ENCODE results near the gene GOLGA3.
"Not testable (repeated sequence)": the region's sequence is repeated elsewhere in the genome, so short reads cannot be mapped to it uniquely, and the experiment has no call there.

GOLGA3 gene

DNA sequence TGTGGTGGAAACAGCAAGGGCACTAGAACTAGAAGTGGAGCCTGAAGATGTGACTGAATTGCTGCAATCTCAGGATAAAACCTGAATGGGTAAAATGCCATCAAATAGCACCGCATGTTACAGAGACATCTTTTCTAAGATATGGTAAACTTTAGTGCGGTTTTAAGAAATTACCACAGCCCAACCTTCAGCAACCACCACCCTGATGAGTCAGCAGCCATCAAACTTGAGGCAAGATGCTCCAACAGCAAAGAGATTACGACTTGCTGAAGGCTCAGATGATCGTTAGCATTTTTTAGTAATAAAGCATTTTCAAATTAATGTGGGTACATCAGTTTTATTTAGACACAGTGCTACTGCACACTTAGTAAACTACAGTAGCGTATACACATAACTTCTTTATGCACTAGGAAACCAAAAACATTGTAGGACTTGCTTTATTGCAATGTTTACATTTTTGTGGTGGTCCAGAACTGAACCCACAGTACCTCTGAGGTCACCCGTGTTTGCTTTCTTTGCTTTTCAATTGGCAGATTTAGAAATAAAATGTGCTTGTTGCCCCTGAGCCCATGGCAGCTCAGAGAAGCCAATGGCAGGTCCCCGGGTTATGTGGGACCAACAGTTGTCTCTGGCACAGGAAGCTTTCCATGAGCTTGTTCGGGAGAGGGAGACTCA, 15.9 kb downstream of the GOLGA3 start:
- DNase-seq = peak; percentile 42 to 62
- TF ChIP-seq POLR2A (IDR thresholded peaks at IDR 0.05; ENCODE audit: low read length) (no peak), GATA1 (IDR thresholded peaks at IDR 0.05; ENCODE audit: low read depth, low read length) (no peak)

DNA sequence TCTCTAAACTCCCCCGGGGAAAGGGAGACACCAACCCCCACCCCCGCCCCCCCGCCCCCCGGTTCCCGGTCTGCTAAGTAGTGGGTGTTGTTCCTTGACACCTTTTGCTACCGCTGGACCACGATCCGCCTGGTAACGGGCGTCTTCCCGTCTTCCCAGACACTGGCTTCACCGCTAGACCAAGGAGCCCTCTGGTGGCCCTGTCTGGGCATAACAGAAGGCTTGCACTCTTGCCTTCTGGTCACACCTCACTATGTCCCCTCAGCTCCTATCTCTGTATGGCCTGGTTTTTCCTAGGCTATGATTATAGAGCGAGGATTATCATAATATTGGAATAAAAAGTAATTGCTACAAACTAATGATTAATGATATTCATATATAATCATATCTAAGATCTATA, 19.3 kb downstream of the GOLGA3 start:
- DNase-seq = peak; percentile 36 to 54

DNA sequence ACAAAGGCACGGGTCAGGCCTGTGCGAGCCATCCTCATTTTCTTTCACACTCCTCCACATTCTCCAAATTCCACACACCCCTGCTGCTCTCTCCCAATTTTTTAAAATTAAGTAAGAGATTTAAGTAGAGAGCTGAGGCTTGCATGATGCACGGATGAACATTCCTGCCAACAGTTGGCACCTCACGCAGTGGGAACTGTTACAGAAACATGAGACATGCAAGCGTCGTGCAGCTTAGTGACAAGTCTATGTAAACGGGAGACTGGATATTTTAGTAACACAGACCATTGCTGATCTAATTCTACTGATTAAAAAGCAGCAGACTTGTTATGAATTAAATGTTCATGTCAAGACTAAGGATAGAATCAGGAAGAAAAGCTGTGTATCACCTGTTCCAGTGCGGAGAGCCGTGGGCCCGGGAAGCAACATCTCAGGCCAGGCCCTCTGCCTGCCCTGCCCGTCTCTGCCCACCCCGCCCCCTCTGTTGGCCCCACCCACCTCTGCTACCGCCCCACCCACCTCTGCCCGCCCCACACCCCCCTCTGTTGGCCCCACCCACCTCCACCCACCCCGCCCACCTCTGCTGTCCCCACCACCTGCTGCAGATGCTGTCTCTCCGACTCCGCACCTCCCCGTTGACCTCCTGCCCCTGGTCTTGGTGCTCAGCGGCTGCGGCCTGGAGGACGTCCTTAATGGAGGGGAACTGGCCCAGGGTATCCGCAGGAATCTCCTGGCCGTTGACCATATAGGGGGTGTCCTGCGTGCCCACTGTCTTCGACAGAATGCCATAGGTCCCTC, 21.2 kb downstream of the GOLGA3 start:
- no peak for TF ChIP-seq GATA1 (IDR thresholded peaks at IDR 0.05; ENCODE audit: low read depth, low read length)
- no peak for TF ChIP-seq POLR2A (IDR thresholded peaks at IDR 0.05; ENCODE audit: low read length)
- DNase-seq = peak; percentile 23 to 47

DNA sequence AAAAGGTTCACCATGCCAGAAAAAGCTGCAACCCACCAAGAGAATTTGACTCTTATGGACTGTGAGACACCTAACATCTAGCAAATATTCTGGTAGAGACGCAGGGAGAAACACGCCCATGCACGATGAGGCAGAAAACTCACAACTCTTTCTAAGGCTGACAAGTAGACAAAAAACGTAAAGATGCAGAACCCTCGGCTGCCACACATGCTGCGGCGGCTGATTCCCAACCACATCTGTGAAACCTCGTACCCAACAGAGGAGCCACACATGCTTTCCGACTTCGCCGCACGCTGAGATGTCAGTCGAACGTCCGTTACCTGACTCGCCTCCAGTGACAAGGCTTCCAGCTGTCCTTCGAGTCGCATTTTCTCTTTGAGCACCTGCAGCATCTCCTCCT, 21.8 kb downstream of the GOLGA3 start:
- TF ChIP-seq POLR2A (IDR thresholded peaks at IDR 0.05; ENCODE audit: low read length) = no peak
- no peak for TF ChIP-seq GATA1 (IDR thresholded peaks at IDR 0.05; ENCODE audit: low read depth, low read length)
- DNase-seq = no peak

DNA sequence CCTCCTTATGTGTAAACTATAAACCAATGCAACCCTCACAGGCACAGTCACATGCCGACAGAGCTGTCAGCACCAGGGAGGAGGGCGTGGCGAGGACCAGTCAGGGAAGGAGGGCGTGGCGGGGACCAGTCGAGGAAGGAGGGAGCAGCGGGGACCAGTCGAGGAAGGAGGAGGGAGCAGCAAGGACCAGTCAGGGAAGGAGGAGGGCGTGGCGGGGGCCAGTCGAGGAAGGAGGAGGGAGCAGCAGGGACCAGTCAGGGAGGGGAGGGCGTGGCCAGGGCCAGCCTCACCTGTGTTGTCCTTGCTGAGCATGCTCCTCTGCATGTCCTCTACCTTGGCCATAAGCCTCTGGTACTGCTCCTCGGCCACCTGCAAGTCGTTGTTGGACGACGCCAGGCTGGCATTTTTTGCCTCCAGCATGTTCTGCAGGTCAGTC, 24.2 kb downstream of the GOLGA3 start:
- TF ChIP-seq POLR2A (IDR thresholded peaks at IDR 0.05; ENCODE audit: low read length) (no peak), GATA1 (IDR thresholded peaks at IDR 0.05; ENCODE audit: low read depth, low read length) (no peak)
- no peak for DNase-seq

DNA sequence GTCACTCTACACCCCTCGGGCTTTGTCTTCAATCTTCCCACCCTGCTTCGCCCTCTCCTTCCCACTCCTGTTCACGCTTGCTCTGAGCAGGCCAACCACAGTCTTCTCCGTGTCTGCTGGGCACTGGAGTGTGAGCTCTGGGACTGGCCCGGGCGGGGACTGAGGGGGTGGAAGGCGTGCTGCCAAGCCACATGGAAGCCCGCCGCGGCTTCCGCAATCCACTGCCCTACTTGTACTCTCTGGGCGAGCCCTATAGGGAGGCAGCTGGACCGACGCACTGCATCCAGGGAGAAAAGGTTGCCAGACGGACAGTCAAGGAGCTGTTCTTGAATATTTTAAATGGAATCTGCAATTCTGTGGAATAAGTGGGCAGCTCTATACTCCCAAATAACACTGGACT, 24.8 kb downstream of the GOLGA3 start:
- TF ChIP-seq POLR2A (IDR thresholded peaks at IDR 0.05; ENCODE audit: low read length) (no peak), GATA1 (IDR thresholded peaks at IDR 0.05; ENCODE audit: low read depth, low read length) (no peak)
- DNase-seq = no peak

DNA sequence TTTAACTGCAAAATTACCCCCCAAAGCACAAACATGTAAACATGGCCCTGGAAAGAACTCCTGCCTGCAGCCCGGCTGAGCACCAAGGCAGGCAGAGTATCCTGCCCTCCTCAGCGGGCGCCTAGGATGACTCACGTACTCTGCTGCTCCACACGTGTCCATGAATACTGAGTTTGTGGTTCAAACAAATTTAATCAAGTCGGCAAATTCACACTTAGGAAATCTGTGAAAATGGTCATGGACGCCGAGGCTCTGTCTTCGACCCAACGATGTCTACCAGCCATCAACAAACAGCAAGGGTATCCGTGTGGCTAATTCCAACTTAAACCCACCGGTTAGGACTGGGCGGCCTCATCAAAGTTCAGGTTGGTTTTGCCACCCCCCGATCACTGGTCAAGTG, 25.5 kb downstream of the GOLGA3 start:
- no peak for TF ChIP-seq POLR2A (IDR thresholded peaks at IDR 0.05; ENCODE audit: low read length)
- no peak for TF ChIP-seq GATA1 (IDR thresholded peaks at IDR 0.05; ENCODE audit: low read depth, low read length)
- DNase-seq = no peak

DNA sequence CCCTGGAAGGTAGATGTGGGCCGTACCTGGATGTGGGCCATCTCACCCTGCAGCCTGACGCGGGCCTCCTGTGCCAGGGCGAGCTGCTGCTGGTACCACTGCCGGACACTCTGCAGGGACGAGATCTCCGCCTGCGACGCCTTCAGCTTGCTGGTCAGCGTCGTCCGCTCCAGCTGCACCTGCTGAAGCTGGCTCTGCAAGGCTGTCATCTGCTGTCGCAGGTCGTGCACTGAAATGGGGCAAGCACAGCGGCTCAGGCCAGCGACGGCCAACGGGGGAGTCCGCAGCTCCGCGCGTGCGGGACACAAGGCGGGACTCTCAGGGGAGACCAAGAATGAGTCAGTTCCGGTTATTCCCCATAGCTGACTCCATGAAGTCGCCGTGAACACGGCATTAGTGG, 26.9 kb downstream of the GOLGA3 start:
- TF ChIP-seq GATA1 (IDR thresholded peaks at IDR 0.05; ENCODE audit: low read depth, low read length) (no peak), POLR2A (IDR thresholded peaks at IDR 0.05; ENCODE audit: low read length) (no peak)
- no peak for DNase-seq

DNA sequence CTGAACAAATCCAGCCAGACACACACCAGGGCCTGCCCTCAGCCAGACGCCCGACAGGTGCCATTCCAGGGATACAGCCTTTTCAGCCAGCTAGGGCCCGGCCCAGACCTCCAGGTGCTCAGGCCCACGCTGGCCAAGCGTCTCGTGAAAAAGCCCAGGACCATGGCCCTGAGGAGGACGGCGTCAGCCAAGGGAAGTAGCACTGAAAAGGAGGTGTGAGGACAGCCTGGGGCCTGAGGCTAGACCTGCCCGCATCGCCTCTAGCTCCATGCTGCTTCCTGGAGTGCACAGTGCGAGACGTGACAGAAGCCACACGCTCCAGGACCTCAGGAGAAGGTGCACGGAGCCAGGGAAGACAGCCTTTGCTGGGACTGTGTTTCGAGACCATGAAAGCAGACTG, 29.8 kb downstream of the GOLGA3 start:
- DNase-seq = no peak
- TF ChIP-seq GATA1 (IDR thresholded peaks at IDR 0.05; ENCODE audit: low read depth, low read length) (no peak), POLR2A (IDR thresholded peaks at IDR 0.05; ENCODE audit: low read length) (no peak)

DNA sequence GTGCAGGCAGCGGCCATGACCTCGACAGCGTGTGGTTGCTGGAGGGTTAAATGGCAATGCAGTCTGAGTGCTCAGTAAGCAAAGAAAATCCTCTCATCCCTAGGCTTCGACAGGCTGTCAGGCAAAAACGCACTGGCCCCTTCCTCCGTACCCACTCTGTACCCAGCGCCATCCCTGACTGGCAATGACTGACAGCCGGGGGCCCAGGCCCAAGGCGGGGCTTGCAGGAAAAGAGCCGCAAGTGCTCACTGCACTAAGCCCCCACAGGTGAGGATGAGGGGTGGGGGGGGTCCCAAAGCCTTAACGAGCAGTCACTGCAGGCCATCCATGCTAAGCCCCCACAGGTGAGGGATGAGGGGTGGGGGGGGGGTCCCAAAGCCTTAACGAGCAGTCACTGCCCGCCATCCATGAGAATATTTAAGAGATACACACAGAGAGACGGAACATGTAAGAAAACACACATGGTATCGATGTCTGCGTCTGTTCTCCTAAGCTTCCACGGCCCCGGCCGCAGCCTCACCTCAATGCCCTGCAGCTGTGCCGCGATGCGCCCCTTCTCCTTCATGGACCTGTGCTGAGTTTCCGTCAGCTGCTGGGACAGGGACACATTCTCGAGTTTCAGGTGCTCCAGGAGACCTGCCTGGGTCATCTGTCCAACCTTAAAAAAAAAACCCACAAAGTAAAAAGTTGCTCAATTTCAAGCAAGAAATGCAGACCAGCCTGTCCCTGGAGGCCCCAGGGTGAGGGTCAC, 30.7 kb downstream of the GOLGA3 start:
- no peak for TF ChIP-seq GATA1 (IDR thresholded peaks at IDR 0.05; ENCODE audit: low read depth, low read length)
- no peak for TF ChIP-seq POLR2A (IDR thresholded peaks at IDR 0.05; ENCODE audit: low read length)

DNA sequence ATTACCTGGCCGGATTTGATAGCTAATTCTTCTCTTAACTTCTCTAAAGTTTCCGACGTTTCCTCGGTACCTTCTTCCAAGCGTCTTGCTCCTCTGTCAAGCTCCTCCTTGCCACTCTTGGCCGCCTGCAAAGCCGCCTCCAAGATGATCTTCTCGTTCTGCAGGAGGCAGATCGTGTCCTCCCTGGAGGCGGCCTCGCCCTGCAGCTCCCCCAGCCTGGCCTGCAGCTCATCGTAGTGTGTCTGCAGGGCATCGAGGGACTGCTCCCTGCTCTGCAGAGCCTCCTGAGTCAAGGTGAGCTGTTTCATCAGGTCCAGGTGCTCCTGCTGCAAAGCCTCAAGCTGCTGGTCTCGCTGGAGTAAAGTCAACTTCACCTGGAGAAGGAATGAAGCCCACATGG, 32.8 kb downstream of the GOLGA3 start:
- no peak for DNase-seq
- TF ChIP-seq GATA1 (IDR thresholded peaks at IDR 0.05; ENCODE audit: low read depth, low read length) (no peak), POLR2A (IDR thresholded peaks at IDR 0.05; ENCODE audit: low read length) (no peak)

More for the DNA sequence above, 30.7 kb downstream of the GOLGA3 start:
- DNase-seq = no peak

DNA sequence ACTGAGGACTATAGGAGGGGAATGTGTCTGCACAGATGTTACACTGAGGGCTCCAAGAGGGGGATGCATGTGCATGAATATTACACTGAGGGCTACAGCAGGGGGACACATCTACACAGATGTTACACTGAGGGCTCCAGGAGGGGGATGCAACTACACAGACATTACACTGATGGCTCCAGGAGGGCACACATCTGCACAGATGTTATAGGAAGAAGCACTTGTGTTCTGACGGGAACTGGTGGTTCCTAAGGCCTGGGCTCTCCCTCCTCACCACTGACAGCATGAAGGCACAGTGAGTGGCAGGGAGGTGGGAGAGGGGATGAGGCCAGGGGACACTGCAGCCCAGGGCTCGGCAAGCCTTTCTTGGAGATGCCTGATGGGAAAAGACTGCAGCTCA, 36.7 kb downstream of the GOLGA3 start:
- DNase-seq = not testable (repeated sequence)

DNA sequence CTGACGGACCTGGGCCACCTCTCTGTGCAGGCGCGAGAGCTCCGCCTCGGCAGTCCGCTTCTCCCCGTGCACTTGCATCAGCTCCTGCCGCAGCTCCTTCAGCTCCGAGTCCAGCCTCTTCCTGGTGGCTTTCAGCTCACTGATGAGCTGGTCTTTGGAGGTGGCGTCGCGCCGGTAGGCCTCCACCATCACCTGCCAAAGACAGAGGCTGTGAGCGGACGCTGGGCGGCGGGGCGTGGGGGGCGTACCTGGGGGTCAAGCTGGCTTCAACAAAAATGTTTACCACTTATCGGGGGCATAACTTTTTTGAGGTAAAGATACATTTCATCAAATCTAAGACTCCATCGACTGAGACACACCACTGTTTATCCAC, 39.6 kb downstream of the GOLGA3 start:
- no peak for TF ChIP-seq POLR2A (IDR thresholded peaks at IDR 0.05; ENCODE audit: low read length)
- no peak for TF ChIP-seq GATA1 (IDR thresholded peaks at IDR 0.05; ENCODE audit: low read depth, low read length)
- DNase-seq = no peak

DNA sequence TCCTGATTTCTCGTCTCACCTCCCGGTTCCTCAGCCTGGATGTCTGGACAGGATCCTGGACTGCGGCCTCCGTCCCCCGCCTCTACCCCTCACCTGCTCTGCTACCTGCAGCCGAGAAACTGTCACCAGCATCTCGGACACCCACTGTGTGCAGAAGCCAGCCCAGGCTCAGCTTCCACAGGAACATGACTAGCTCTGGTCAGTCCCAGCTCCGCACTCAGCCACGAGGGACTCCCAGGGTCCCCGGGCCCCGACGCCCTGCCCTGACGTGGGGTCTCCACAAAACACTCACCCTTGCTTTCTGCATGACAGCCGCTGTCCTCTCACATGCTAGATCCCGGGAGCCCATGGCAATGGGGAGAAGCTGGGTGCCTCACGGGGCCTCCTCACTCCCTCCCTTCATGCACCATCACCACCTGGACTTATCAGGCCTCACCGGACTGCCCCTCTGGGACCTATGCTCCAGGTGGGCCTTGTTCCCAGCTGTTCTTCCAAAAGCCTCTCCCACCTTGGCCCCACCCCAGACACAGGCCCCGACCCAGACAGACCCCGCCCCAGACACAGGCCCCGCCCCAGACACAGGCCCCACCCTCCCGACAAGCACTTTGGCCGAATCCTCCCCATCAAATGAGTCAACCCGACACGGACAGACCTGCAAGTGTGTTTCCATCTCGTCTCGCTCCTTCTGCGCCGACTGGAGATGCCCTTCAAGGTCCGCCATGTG, 40.1 kb downstream of the GOLGA3 start:
- no peak for DNase-seq
- TF ChIP-seq GATA1 (IDR thresholded peaks at IDR 0.05; ENCODE audit: low read depth, low read length) (no peak), POLR2A (IDR thresholded peaks at IDR 0.05; ENCODE audit: low read length) (no peak)
